PC-3 (cell line): ENCODE results near the gene ZRANB3.

ENCODE experiments used
- CTCF ChIP-seq: fragments of 300-600 bp; sonication (generic); conservative IDR thresholded peaks from 2 replicates; pipeline ENCODE4 v1.5.1; 2017; ENCODE audit warnings: antibody characterized with exemption, low read depth, mild to moderate bottlenecking, low read length
- EZH2phosphoT487 ChIP-seq: fragments of 300-600 bp; sonication (generic); IDR thresholded peaks from 2 replicates; pipeline ENCODE4 v1.6.1; 2018; ENCODE audit warnings: mild to moderate bottlenecking, antibody characterized with exemption, low read length, borderline replicate concordance

GRCh38 chr2:135183822-135184221 is 347.2 kb downstream of the ZRANB3 start:
- TF ChIP-seq CTCF (no peak), EZH2phosphoT487 (no peak)
